GM19468 (cell line): ENCODE measurements around the gene RHBDL1.
"Not testable (repeated sequence)": the region's sequence is repeated elsewhere in the genome, so short reads cannot be mapped to it uniquely, and the experiment has no call there.

Experiments used
- ATAC-seq: cut with Tn5 transposase; IDR thresholded peaks from one replicate; pipeline ENCODE4 v1.9.1; 2021; ENCODE audit warnings: mild to moderate bottlenecking, moderate library complexity, moderate number of reproducible peaks; ENCODE audit not compliant: unreplicated experiment; ENCODE audit errors: extremely low read depth

Gene RHBDL1

DNA sequence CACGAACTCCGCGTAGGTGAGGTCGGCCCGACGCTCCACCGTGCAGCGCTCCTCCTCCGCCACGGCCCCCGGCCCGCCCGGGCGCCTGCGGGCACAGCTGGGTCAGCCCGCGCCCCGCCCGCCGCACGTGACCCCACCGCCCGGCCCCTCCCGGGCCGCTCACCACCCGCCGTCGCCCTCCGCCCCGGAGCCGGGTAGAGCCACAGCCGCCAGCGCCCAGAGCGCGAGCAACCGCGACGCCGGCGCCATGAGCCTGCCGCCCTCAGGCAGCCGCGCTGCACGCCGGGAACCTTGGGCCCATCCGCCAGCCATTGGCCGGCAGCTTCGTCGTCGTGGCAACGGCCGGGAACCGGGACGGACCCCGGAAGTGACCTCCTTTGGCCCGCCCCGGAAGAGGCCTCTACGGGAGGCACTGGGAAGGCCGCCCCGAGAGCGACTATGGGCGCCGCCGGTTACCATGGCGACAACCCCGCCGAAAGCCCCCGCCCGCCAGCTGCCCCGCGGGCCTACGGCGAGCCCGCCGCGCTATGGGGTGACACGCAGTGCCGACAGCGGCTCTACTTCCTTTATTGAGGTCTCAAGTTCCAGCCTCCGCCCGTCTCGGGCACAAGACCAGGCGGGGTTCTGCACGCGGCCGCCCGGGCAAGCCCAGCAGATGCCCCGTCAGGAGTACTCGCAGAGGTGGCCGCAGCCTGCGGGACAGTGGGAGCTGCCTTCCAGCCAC, 8.8 kb downstream of the RHBDL1 start, which contains the start of gene JMJD8:
Gene JMJD8, minus strand, starts transcription at position 264 of the 724 bp plus-strand sequence. Its CDS starts 15 bp downstream, at position 249.
- ATAC-seq: peak; percentile 62

- ATAC-seq: no peak
These were observed 9.7 kb downstream of the RHBDL1 start for GRCh38 chr16:684961-685696.

- ATAC-seq: no peak
These were observed 10.5 kb downstream of the RHBDL1 start for GRCh38 chr16:685967-686366.

DNA sequence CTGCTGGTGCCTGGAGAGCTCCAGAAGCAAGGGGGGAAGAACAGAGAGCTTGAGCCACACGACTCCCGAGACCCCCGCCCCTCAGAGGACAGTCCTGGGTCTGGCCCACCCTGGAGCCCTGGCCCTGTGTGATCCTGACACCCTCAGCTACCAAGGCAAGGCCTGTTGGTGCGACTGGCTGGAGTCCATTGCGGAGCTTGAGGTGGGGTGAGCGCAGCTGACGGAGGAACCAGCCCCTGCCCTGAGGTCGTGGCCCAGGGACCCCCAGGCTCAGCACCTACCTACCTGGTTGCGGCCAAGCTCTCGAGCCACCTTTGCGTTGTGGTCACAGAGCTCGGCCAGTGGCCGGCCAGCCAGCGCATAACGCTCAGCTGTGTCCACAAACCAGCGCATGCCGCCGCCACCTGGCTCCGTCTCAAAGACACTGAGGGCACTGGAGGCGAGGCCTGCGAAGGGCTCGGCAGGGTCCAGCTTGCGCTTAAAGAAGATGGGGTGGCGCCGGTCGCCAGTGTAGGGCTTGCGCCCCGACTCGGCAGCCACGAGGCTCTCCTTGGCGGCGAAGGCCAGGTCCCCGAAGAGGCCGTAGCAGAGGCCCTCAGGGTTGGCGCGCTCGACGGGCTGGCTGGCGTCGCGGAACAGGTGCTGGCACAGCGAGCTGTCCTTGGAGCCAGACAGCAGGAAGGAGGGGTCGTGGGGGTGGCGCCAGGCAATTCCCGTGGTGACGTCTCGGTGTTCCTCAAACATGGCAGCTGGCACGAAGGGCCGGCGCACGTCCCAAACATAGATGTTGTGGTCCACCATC, 11.2 kb downstream of the RHBDL1 start:
- no peak for ATAC-seq

GRCh38 chr16:687499-687898, 12.0 kb downstream of the RHBDL1 start:
- ATAC-seq: no peak

DNA sequence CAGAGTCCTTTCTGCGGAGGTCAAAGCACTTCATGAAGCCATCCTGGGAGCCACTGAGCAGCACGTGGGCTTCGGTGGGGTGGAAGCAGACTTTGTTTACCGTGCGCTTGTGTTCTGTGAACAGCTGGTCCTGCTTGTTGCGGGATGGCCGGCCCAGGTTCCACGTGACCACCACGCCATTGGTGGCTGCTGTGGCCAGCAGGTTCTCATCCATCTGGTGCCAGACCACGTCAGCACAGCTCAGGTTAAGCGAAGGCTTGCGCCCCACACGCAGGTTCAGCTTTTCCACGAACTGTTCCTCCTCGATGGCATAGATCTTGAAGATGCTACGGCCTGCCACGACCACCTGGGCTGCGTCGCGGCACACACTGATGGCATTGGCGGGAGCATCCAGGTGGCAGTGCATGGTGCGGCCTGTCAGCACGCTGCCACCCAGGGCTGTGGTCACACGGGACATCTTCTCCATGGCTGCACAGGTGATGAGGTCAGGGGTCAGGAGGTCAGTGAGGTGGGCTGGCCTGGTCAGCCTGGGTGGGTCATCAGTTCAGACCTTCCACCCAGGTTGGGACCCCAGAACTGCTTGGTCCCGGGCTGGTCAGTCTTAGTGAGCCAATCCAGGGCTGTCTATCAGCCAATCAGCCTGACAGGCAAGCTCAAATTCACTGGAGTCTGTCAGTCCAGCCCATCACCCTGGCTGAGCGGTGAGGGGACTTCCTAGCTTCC, 13.9 kb downstream of the RHBDL1 start:
- no peak for ATAC-seq

GRCh38 chr16:691242-691641, 15.8 kb downstream of the RHBDL1 start:
- ATAC-seq: not testable (repeated sequence)

GRCh38 chr16:692356-693108, 17.1 kb downstream of the RHBDL1 start:
- no peak for ATAC-seq

DNA sequence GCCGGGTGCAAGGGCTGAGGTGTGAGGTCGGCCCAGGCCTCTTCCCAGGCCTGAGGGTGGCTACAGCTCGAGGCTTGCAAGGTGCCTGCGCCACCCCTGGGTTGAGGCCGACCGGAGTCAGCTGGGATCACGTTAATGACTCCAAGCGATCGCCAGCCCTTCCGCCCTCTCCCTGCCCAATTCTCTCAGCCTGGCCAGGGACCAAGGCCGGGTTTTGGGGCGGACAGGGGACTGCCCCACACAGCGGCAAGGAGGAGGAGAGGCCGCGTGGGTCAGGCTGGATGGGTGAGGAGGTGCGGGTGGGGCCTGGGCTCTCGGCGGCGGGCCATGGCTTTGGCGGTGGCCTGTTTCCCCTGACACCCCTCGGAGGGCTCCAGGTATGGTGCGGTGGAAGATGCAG, 17.9 kb downstream of the RHBDL1 start:
- no peak for ATAC-seq

GRCh38 chr16:693766-694165, 18.3 kb downstream of the RHBDL1 start:
- no peak for ATAC-seq

GRCh38 chr16:694187-694862, 18.9 kb downstream of the RHBDL1 start:
- ATAC-seq: no peak

DNA sequence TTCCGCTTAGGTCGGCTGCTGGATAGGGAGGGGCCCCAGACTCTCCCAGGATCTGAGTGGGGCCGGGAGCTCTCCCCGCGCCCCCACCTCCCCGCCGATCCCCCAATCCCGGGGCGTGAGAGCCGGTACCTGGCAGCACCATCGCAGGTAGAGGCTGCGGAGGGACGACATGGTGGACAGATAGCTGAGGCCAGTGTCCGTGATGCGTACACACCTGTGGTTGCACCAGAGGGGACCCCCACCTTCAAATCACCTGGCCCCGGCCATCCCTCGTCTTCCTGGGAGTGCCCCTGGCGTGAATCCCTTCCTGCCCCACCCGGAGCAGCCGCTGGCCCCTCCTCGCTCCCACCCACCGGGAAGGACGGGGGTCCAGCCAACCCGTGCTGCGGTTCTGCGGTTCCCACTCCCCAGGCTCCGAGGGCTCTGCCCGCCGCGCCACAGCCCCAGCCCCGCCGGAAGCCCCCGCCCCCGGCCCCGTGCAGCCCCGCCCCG, 19.4 kb downstream of the RHBDL1 start:
- no peak for ATAC-seq

DNA sequence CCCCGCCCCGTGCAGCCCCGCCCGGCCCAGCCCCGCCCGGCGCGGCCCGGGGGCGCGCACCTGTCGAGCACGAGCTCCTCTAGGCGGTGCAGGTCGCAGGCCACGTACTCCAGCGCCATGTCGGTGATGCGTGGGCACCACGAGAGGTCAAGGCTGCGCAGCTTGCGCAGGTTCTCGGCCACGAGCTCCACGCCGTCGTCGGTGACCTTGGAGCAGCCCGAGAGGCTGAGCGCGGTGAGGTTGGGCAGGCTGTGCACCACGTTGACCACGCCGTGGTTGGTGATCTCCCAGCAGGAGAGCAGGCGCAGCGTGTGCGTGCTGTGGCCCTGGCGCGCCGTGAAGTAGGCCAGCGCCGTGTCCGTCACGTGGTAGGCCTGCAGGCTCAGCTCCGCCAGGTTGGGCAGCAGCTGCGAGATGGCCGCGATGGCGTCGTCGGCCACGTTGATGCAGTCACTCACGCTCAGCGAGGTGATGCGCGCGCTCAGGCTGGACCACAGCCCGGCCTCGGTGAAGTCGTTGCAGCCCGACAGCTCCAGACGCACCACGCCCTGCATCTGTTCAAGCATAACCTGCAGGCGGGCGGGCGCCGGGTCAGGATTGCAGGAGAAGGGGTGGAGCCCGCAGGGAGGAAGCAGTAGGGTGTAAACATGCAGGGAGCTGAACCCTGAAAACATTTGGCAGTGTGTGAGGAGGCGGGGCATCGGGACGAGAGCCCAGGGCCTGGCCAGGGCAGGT, 20.1 kb downstream of the RHBDL1 start:
- no peak for ATAC-seq

DNA sequence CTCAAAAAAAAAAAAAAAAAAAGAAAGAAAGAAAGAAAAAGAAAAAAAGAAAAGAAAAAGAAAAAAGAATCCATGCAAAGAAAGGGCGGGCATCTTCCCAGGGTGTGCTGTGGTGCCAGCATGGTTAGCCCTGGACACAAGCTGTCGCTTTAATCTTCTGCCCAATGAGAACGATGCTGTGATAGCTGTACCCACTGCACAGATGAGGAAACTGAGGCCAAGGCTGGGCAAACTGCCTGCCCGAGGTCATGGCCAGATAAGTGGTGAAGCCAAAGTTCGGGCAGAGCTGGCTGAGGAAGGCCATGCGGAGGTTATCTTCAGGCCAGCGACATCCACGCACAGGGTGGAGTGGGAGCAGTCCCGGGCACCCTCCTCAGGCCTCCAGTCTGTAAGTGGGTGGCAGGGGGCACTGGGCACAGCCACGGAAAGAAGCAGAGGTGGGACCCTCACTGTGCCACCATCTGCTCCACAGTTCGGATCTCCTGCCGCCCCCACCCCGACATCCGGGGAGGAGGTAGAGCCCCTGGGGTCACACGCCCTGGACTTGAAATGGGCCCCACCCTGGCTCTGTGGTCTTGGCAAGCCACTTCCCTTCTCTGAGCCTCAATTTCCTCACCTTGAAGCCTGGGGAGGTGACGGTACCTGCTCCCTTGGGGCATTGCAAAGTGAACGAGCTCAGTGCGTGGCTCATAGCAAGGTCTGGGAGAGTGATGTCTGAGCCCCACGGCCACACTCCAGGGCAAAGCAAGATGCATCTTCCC, 23.6 kb downstream of the RHBDL1 start:
- ATAC-seq: no peak

GRCh38 chr16:700684-701584, 25.5 kb downstream of the RHBDL1 start:
- ATAC-seq: no peak

DNA sequence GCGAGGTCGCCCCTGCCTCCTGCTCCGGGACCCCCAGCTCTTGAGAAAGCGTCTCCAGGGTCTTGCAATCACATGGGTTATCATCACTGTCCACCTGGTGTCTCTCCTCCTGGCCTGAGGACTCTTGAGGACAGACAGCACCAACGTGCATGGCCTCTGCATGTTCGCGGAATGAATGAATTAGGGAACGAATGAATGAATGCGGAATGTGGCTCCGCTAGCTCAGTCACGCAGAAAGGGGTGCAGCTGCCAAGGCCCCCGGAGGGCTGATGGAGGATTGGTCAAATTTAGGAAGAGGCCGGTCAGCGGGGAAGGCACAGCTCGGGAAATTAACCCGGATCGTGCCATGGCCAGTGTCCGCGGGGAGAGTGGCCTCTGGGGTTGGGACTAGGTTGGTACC, 26.9 kb downstream of the RHBDL1 start:
- ATAC-seq: no peak
